DOHH2 (cell line): ENCODE measurements around the gene CARF.

Source experiments
- CTCF ChIP-seq: fragments of 200-600 bp; sonication (generic); IDR thresholded peaks from one replicate; pipeline ENCODE4 v1.5.1; 2014; ENCODE audit warnings: antibody characterized with exemption, mild to moderate bottlenecking, low read depth, low read length; ENCODE audit not compliant: poor library complexity, severe bottlenecking
- EZH2phosphoT487 ChIP-seq: fragments of 200-600 bp; sonication (generic); IDR thresholded peaks from 2 replicates; pipeline ENCODE4 v1.6.1; 2017; ENCODE audit warnings: borderline replicate concordance, mild to moderate bottlenecking, antibody characterized with exemption, low read length, moderate library complexity, mixed read lengths

- TF ChIP-seq CTCF (no peak), EZH2phosphoT487 (no peak)
Observed at GRCh38 chr2:203025592-203025991, 113.5 kb downstream of the CARF start.
